K562 (cell line): Measurements from ENCODE around the gene HAUS3. TPM values are rescaled to one million over a fixed set of nuclear protein-coding genes. Genes with fewer than 3 reads are reported as not detected.
A peak's percentile ranks its signal among the peaks of the same experiment; 100 is the strongest.

Experiments
- ARID1B ChIP-seq: fragments of 450-650 bp; IDR thresholded peaks from 2 replicates; pipeline ENCODE4 v1.6.1; 2016; ENCODE audit warnings: antibody characterized with exemption, mild to moderate bottlenecking, inconsistent platforms
- CHAMP1 ChIP-seq: fragments of 450-650 bp; IDR thresholded peaks from 2 replicates; pipeline ENCODE4 v1.6.1; 2016; ENCODE audit warnings: mild to moderate bottlenecking
- HDAC3 ChIP-seq: fragments of 450-650 bp; IDR thresholded peaks from 2 replicates; pipeline ENCODE4 v1.6.1; 2018; ENCODE audit warnings: borderline replicate concordance, mild to moderate bottlenecking, moderate library complexity; ENCODE audit not compliant: partially characterized antibody
- HNRNPK ChIP-seq: fragments of 200-400 bp; formaldehyde crosslinking; IDR thresholded peaks from one replicate; pipeline ENCODE4 v1.6.1; 2018; ENCODE audit warnings: mild to moderate bottlenecking, low read depth, low read length; ENCODE audit not compliant: poor library complexity, severe bottlenecking
- LARP7 ChIP-seq: fragments of 450-650 bp; IDR thresholded peaks from 2 replicates; pipeline ENCODE4 v1.6.1; 2016
- NCOA6 ChIP-seq: fragments of 450-650 bp; IDR thresholded peaks from 2 replicates; pipeline ENCODE4 v1.6.1; 2017; ENCODE audit warnings: mild to moderate bottlenecking
- NR2C1 ChIP-seq, 2 experiments: fragments of 450-650 bp; IDR thresholded peaks; 2 replicates each; pipeline ENCODE4 v1.6.1; 2017; ENCODE audit warnings: mild to moderate bottlenecking in 2 of 2, antibody characterized with exemption in 1 of 2, inconsistent platforms in 1 of 2, missing compliant biosample characterization in 1 of 2, missing genetic modification characterization in 1 of 2
- PCBP2 ChIP-seq: fragments of 200-400 bp; formaldehyde crosslinking; IDR thresholded peaks from 2 replicates; pipeline ENCODE4 v1.6.1; 2018; ENCODE audit warnings: low read length, low read depth, mild to moderate bottlenecking, moderate library complexity; ENCODE audit not compliant: poor library complexity, severe bottlenecking
- POLR3A ChIP-seq: IDR thresholded peaks from 2 replicates; pipeline ENCODE4 v1.6.1; 2011; ENCODE audit warnings: borderline replicate concordance, mild to moderate bottlenecking, moderate library complexity; ENCODE audit not compliant: insufficient read length, insufficient read depth; ENCODE audit errors: extremely low read depth
- TBL1XR1 ChIP-seq, 2 experiments: IDR thresholded peaks; 2 replicates each; pipeline ENCODE4 v1.6.1; 2012; ENCODE audit warnings: improper control_type of control experiment in 2 of 2, low read length in 2 of 2, mild to moderate bottlenecking in 1 of 2
- UBTF ChIP-seq, 2 experiments: IDR thresholded peaks; 2 replicates each; pipeline ENCODE4 v1.6.1; 2012; ENCODE audit warnings: improper control_type of control experiment in 2 of 2, low read depth in 2 of 2, low read length in 2 of 2, borderline replicate concordance in 1 of 2
- XRCC5 ChIP-seq: fragments of 200-400 bp; formaldehyde crosslinking; IDR thresholded peaks from 2 replicates; pipeline ENCODE4 v1.6.1; 2017; ENCODE audit warnings: low read depth, mild to moderate bottlenecking, low read length
- ZBTB7A ChIP-seq: IDR thresholded peaks from 2 replicates; pipeline ENCODE4 v1.6.1; 2011; ENCODE audit warnings: low read depth, mild to moderate bottlenecking, low read length, moderate library complexity, borderline replicate concordance; ENCODE audit not compliant: control insufficient read depth
- ZC3H8 ChIP-seq: fragments of 450-650 bp; IDR thresholded peaks from 2 replicates; pipeline ENCODE4 v1.6.1; 2017
- ZFP30 ChIP-seq: fragments of 250-450 bp; sonication (Bioruptor Pico); IDR thresholded peaks from 2 replicates; pipeline ENCODE4 v1.8.0; 2022; ENCODE audit warnings: moderate library complexity, mild to moderate bottlenecking, inconsistent platforms, borderline replicate concordance
- ZNF133 ChIP-seq: fragments of 250-450 bp; sonication (Bioruptor Pico); IDR thresholded peaks from 2 replicates; pipeline ENCODE4 v1.4.0; 2020; ENCODE audit warnings: mild to moderate bottlenecking
- ZNF24 ChIP-seq: fragments of 450-650 bp; IDR thresholded peaks from 2 replicates; pipeline ENCODE4 v1.6.1; 2016
- ZNF395 ChIP-seq: fragments of 200-800 bp; sonication (Bioruptor generic); IDR thresholded peaks from 2 replicates; pipeline ENCODE4 v1.6.1; 2017; ENCODE audit warnings: missing genetic modification characterization, missing compliant biosample characterization
- ZNF444 ChIP-seq: fragments of 250-450 bp; sonication (Bioruptor Pico); IDR thresholded peaks from 2 replicates; pipeline ENCODE4 v1.4.0; 2020; ENCODE audit warnings: mild to moderate bottlenecking, moderate library complexity
- ZNF644 ChIP-seq: fragments of 200-800 bp; sonication (Bioruptor generic); IDR thresholded peaks from 2 replicates; pipeline ENCODE4 v1.6.1; 2016; ENCODE audit warnings: low read depth, missing genetic modification characterization, missing compliant biosample characterization
- ZNF764 ChIP-seq: fragments of 250-450 bp; sonication (Bioruptor Pico); IDR thresholded peaks from 2 replicates; pipeline ENCODE4 v1.4.0; 2020; ENCODE audit warnings: low read depth, mild to moderate bottlenecking, moderate library complexity
- polyA plus RNA-seq, 8 experiments: library from polyadenylated mRNA; depleted of rRNA in 4 of 8; stranded (reverse) in 5 of 8; unstranded in 3 of 8; fragments of >200 nt; fragmentation: Nextera tagmentation in 2 of 8; fragmentation: Illumina TruSeq in 1 of 8; extraction: Ambion mirVana in 2 of 8; extraction: Trizol in 1 of 8; gene quantifications; 2 replicates each; pipeline versions ENCODE4 v1.2.1 to v1.2.3, GENCODE V29; 2011 to 2014; ENCODE audit warnings: inconsistent platforms in 1 of 8, missing spikeins in 1 of 8
- total RNA-seq, 7 experiments: library from RNA; depleted of rRNA in 6 of 7; stranded (reverse); fragments of >200 nt in 6 of 7; fragmentation: Illumina TruSeq in 2 of 7; extraction: Trizol in 2 of 7; gene quantifications; 2 replicates each; pipeline versions ENCODE4 v1.2.1 to v1.2.3, GENCODE V29; 2011 to 2021; ENCODE audit warnings: low replicate concordance in 1 of 7

HAUS3 gene
- total and polyA plus RNA-seq, 9 of the 15 experiments (the other 6 are each of a cell fraction or from before 2014, with no cell fraction given): 8.9 to 25.7 (median 21.5) TPM

GRCh38 chr4:2241410-2242353, at the start of gene HAUS3, which contains the start of gene POLN (continued):
- TF ChIP-seq TBL1XR1 (IDR thresholded peaks at IDR 0.05; ENCODE audit: low read length in 2 of 2): no peak
- TF ChIP-seq ZNF644: no peak
- TF ChIP-seq ARID1B: no peak
- peak in 1 of 2 experiments; percentile 94; a peak in 3 of 4 replicates for TF ChIP-seq UBTF (IDR thresholded peaks at IDR 0.05; ENCODE audit: borderline replicate concordance in 1 of 2, low read depth in 2 of 2, low read length in 2 of 2)
- no peak for TF ChIP-seq HNRNPK
- TF ChIP-seq ZNF24: no peak; the same call in 1 of the 2 replicates
- TF ChIP-seq POLR3A: no peak
- TF ChIP-seq CHAMP1: no peak
- no peak for TF ChIP-seq ZFP30 (CRISPR knock-in tag)
- TF ChIP-seq ZNF133 (CRISPR knock-in tag): no peak
- TF ChIP-seq ZNF395: no peak
- TF ChIP-seq ZNF764 (CRISPR knock-in tag): no peak
- TF ChIP-seq PCBP2: no peak
- no peak for TF ChIP-seq NR2C1 (IDR thresholded peaks at IDR 0.05)
- TF ChIP-seq NR2C1 (tag; IDR thresholded peaks at IDR 0.05): no peak
- TF ChIP-seq ZBTB7A: peak; percentile 61; the same call in 1 of the 2 replicates
- no peak for TF ChIP-seq ZNF444 (CRISPR knock-in tag)
- TF ChIP-seq HDAC3: no peak
- no peak for TF ChIP-seq ZC3H8
- peak; percentile 66; the same call in 1 of the 2 replicates for TF ChIP-seq NCOA6
- no peak for TF ChIP-seq LARP7
- TF ChIP-seq XRCC5: no peak
